ENCODE results near the gene OSGEP. TPM values are rescaled to one million over a fixed set of nuclear protein-coding genes. Genes with fewer than 3 reads are reported as not detected.
A peak's percentile ranks its signal among the peaks of the same experiment; 100 is the strongest.
"Not testable (repeated sequence)": the region's sequence is repeated elsewhere in the genome, so short reads cannot be mapped to it uniquely, and the experiment has no call there.

Gene OSGEP
- total RNA-seq, 4 donors from 2014 or later: 38.7 to 105 (median 53.0) TPM

DNA sequence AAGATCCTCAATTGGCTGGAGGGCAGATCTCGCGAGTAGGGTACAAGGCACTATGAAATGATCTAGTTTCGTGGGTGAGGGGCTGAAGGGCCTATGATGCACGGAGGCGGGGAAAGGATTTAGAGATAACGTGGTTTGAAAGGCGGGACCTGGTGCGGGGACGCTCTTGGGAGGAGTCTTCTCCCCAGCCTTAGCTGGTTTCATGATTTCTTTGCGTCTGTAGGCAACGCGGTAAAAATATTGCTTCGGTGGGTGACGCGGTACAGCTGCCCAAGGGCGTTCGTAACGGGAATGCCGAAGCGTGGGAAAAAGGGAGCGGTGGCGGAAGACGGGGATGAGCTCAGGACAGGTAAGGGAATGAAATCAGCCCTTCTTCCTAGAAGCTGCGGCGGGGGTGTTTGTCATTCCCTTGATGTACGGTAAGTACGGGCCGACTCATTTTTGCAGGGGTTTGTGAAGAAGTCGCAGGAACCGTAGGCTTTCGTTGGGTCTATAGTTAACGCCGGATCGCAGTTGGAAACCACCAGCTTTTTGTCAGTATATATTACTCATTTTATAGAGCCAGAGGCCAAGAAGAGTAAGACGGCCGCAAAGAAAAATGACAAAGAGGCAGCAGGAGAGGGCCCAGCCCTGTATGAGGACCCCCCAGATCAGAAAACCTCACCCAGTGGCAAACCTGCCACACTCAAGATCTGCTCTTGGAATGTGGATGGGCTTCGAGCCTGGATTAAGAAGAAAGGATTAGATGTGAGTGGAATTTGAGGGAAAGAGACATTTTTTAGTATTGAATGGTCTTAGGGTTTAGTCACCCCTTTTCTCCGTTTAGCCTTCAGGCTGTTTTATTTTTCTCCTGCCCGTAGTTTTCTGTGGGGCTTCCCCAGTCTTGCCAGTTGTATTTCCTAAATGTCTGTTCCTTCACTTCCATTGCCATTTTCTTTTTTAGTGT lies 1.0 kb upstream of the OSGEP start:
- no peak for DNase-seq
- no peaks in the 10 kb centered on the region for H3K9me3 ChIP-seq
- H3K36me3 ChIP-seq: no peaks in the 10 kb centered on the region
- peaks cover 7 to 14% of the 10 kb centered on the region in 2 donors for H3K4me1 ChIP-seq
- TF ChIP-seq, protein P1, sequence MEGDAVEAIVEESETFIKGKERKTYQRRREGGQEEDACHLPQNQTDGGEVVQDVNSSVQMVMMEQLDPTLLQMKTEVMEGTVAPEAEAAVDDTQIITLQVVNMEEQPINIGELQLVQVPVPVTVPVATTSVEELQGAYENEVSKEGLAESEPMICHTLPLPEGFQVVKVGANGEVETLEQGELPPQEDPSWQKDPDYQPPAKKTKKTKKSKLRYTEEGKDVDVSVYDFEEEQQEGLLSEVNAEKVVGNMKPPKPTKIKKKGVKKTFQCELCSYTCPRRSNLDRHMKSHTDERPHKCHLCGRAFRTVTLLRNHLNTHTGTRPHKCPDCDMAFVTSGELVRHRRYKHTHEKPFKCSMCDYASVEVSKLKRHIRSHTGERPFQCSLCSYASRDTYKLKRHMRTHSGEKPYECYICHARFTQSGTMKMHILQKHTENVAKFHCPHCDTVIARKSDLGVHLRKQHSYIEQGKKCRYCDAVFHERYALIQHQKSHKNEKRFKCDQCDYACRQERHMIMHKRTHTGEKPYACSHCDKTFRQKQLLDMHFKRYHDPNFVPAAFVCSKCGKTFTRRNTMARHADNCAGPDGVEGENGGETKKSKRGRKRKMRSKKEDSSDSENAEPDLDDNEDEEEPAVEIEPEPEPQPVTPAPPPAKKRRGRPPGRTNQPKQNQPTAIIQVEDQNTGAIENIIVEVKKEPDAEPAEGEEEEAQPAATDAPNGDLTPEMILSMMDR (IDR thresholded peaks at IDR 0.05): no peak
- no peak for TF ChIP-seq POLR2A (IDR thresholded peaks at IDR 0.05)
- no peaks in the 10 kb centered on the region for H3K27me3 ChIP-seq
- intact Hi-C loops (cut with DNase I; ENCODE audit: low total_unique reads): no loop called here
- peak overlapping the region; percentile 90 for H3K27ac ChIP-seq
- H3K4me3 ChIP-seq: peak overlapping the region; percentile 73 to 90

- intact Hi-C loops (cut with DNase I; ENCODE audit: low total_unique reads); H3K36me3 ChIP-seq; H3K27me3 ChIP-seq: not testable (repeated sequence)
These were observed 1.8 kb downstream of the OSGEP start for GRCh38 chr14:20452831-20453230.

GRCh38 chr14:20446889-20447288 lies 7.7 kb downstream of the OSGEP start:
- intact Hi-C loops (cut with DNase I; ENCODE audit: low total_unique reads): no loop called here
- H3K4me1 ChIP-seq: no peaks in the 10 kb centered on the region
- TF ChIP-seq, protein P1 (IDR thresholded peaks at IDR 0.05): no peak
- TF ChIP-seq POLR2A (IDR thresholded peaks at IDR 0.05): no peak

More at GRCh38 chr14:20452831-20453230, 1.8 kb downstream of the OSGEP start:
- not testable (repeated sequence) for H3K4me1 ChIP-seq, H3K4me3 ChIP-seq, H3K9me3 ChIP-seq, H3K27ac ChIP-seq, DNase-seq

DNA sequence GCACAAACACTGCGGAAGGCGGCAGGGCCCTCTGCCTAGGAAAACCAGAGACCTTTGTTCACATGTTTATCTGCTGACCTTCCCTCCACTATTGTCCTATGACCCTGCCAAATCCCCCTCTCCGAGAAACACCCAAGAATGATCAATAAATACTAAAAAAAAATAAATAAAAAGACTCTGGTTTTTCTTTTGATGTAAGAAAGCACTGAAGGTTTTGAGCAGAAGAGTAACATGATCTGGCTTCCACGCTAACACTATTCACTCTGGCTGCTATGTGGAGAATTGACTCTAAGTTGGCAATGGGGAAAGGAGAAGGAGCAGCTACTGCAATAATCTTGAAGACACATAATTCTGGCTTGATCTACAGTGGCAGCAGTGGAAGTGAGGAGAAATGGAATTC lies 11.0 kb downstream of the OSGEP start:
- H3K9me3 ChIP-seq; DNase-seq; H3K27ac ChIP-seq; intact Hi-C loops (cut with DNase I; ENCODE audit: low total_unique reads); H3K36me3 ChIP-seq; H3K27me3 ChIP-seq; H3K4me1 ChIP-seq; H3K4me3 ChIP-seq: not testable (repeated sequence)

More at GRCh38 chr14:20446889-20447288, 7.7 kb downstream of the OSGEP start:
- H3K9me3 ChIP-seq: no peaks in the 10 kb centered on the region
- no peaks in the 10 kb centered on the region for H3K27me3 ChIP-seq
- H3K4me3 ChIP-seq: no peak overlapping the region
- no peak for DNase-seq
- no peak overlapping the region for H3K27ac ChIP-seq
- H3K36me3 ChIP-seq: no peaks in the 10 kb centered on the region

DNA sequence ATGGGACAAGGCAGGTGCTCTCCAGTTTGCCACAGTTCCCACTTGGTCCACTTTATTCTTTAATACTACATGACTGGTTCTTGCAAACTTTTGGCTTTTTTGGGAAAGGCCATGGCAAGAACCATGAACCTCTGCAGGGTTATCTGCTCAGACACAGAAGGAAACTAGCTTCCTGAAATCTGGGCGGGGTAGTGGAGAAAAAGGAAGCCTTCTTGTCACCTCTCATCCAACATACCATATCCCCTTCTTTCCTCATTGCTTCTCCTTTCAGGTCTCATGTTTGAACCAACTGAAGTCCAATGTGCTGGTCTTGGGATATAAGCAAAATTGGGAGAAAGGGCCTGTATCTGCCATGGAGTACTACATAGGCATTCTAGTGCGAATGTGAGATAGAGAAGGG lies 13.2 kb downstream of the OSGEP start:
- H3K9me3 ChIP-seq: no peaks in the 10 kb centered on the region
- no peak overlapping the region for H3K27ac ChIP-seq
- H3K4me1 ChIP-seq: no peaks in the 10 kb centered on the region
- no peaks in the 10 kb centered on the region for H3K36me3 ChIP-seq
- DNase-seq: no peak
- H3K4me3 ChIP-seq: no peak overlapping the region
- TF ChIP-seq, protein P1 (IDR thresholded peaks at IDR 0.05): no peak
- no peak for TF ChIP-seq POLR2A (IDR thresholded peaks at IDR 0.05)
- intact Hi-C loops (cut with DNase I; ENCODE audit: low total_unique reads): no loop called here
- H3K27me3 ChIP-seq: no peaks in the 10 kb centered on the region

GRCh38 chr14:20440882-20441281 lies 13.7 kb downstream of the OSGEP start:
- Histone ChIP-seq H3K27ac (no peak overlapping the region), H3K4me3 (no peak overlapping the region), H3K9me3 (no peaks in the 10 kb centered on the region), H3K36me3 (no peaks in the 10 kb centered on the region), H3K27me3 (no peaks in the 10 kb centered on the region), H3K4me1 (no peaks in the 10 kb centered on the region)
- no peak for DNase-seq
- intact Hi-C loops (cut with DNase I; ENCODE audit: low total_unique reads): no loop called here
- TF ChIP-seq, protein P1 (IDR thresholded peaks at IDR 0.05): no peak
- TF ChIP-seq POLR2A (IDR thresholded peaks at IDR 0.05): no peak
